Panc1 (cell line): ENCODE results near the gene HASPIN. TPM values are rescaled to one million over a fixed set of nuclear protein-coding genes. Genes with fewer than 3 reads are reported as not detected.

Experiments
- ATAC-seq: fragments of 200-7000 bp; cut with Tn5 transposase; 2 replicates; pipeline ENCODE4 v1.9.1; 2020; ENCODE audit warnings: mild to moderate bottlenecking, moderate library complexity
- BruUV-seq: library from RNA; stranded (reverse); fragments of 400-500 nt; replicated peaks from 2 replicates; lab custom pipeline; 2021; lab: Mats Ljungman, UMichigan
- CTCF ChIA-PET: fragments of 300-600 bp; sonication (Branson Sonifier 250); formaldehyde crosslinking; loops from one replicate; lab custom pipeline; 2022; ENCODE audit warnings: antibody characterized with exemption; lab: Charles Lee
- POLR2A ChIA-PET: fragments of 300-600 bp; sonication (Branson Sonifier 250); formaldehyde crosslinking; loops from one replicate; lab custom pipeline; 2022; ENCODE audit warnings: antibody characterized with exemption; lab: Charles Lee
- DNase-seq: peaks from one replicate; pipeline ENCODE4 v3.0.0-alpha.2; 2010; ENCODE audit warnings: low read depth, low spot score
- H3K27ac ChIP-seq: 2 replicates; pipeline ENCODE4 v1.5.1; 2011; ENCODE audit warnings: mild to moderate bottlenecking, low read length, inconsistent platforms
- H3K27me3 ChIP-seq: fragments of 200-500 bp; sonication (Bioruptor generic); 2 replicates; pipeline ENCODE4 v1.6.0; 2014; ENCODE audit warnings: low read length, inconsistent platforms; ENCODE audit not compliant: control insufficient read depth, insufficient read depth
- H3K36me3 ChIP-seq: fragments of 200-500 bp; sonication (Bioruptor generic); 2 replicates; pipeline ENCODE4 v1.5.1; 2014; ENCODE audit warnings: inconsistent platforms, mild to moderate bottlenecking, low read length, moderate library complexity; ENCODE audit not compliant: control insufficient read depth, insufficient read depth
- H3K4me1 ChIP-seq: 2 replicates; pipeline ENCODE4 v1.5.1; 2011; ENCODE audit warnings: inconsistent platforms, mild to moderate bottlenecking, low read length, moderate library complexity; ENCODE audit not compliant: control insufficient read depth, insufficient read depth
- H3K4me3 ChIP-seq, 2 experiments: 2 replicates each; pipeline ENCODE4 v1.5.1; 2011 to 2012; ENCODE audit warnings: low read depth in 2 of 2, low read length in 2 of 2, mild to moderate bottlenecking in 2 of 2, inconsistent platforms in 1 of 2, moderate library complexity in 1 of 2
- H3K9me3 ChIP-seq: fragments of 200-500 bp; sonication (Bioruptor generic); 2 replicates; pipeline ENCODE4 v1.5.1; 2014; ENCODE audit warnings: low read depth, mild to moderate bottlenecking, inconsistent platforms, low read length, moderate library complexity; ENCODE audit not compliant: control insufficient read depth, insufficient read depth
- POLR2AphosphoS5 ChIP-seq: IDR thresholded peaks from 2 replicates; pipeline ENCODE4 v1.6.1; 2012; ENCODE audit warnings: mild to moderate bottlenecking, low read depth, low read length, moderate library complexity
- SIN3A ChIP-seq: IDR thresholded peaks from 2 replicates; pipeline ENCODE4 v1.6.1; 2012; ENCODE audit warnings: low read depth, mild to moderate bottlenecking, low read length, moderate library complexity, borderline replicate concordance; ENCODE audit not compliant: insufficient read depth
- TCF7L2 ChIP-seq: IDR thresholded peaks from 2 replicates; pipeline ENCODE4 v1.6.1; 2011; ENCODE audit warnings: mild to moderate bottlenecking, low read depth, low read length, inconsistent platforms
- in situ Hi-C: cut with HindIII; loops from 2 replicates; pipeline ENCODE4 v1.10.0; 2016; ENCODE audit warnings: low sequenced_read_pairs, low pct_unique_long_range_greater_than_20kb
- intact Hi-C: fragments of 100-400 bp; cut with micrococcal nuclease; formaldehyde crosslinking; loops from one replicate; pipeline ENCODE4 v1.10.0; 2022; ENCODE audit not compliant: unreplicated experiment
- total RNA-seq: library from RNA; stranded (reverse); gene quantifications from one replicate; pipeline ENCODE4 v1.2.1, GENCODE V29; 2021; ENCODE audit not compliant: unreplicated experiment
- TF ChIP-seq, protein P1 (sequence below): fragments of 450-650 bp; IDR thresholded peaks from 2 replicates; pipeline ENCODE4 v1.5.1; 2017; ENCODE audit warnings: mild to moderate bottlenecking
- TF ChIP-seq, protein P2 (sequence below), 2 experiments: IDR thresholded peaks; 2 replicates each; pipeline ENCODE4 v1.6.1; 2011 to 2012; ENCODE audit warnings: low read depth in 2 of 2, control low read depth in 1 of 2, low read length in 1 of 2, mild to moderate bottlenecking in 1 of 2, moderate library complexity in 1 of 2; ENCODE audit not compliant: insufficient read depth in 1 of 2

Gene HASPIN
- total RNA-seq, 1 experiment from 2014 or later, result 10.6 TPM

DNA sequence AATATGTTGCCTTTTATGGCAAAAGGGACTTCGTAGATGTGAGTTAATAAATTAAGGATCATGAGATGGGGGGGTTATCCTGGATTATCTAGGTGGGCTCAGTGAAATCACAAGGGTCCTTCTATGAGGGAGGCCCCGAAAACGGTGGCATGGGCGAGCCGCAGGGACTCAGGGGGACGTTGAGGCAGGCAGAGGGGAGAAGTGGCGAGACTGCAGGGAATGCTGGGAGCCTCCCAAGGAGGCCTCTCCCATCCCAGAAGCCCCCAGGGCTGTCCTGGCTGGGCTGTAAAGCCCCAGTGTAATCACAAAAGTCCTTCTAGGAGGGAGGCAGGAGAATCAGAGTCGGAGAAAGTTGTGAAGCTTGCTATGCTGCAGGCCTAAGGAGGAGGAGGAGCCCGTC, 42.3 kb downstream of the HASPIN start:
- intact Hi-C loops, result no loop called here
- no peak for DNase-seq
- ChIA-PET POLR2A (no interaction called here), CTCF (interaction anchor here (0.6 kb wide), 1 partner anchor 83 kb away, joined by 4 read pairs; no protein-coding TSS in a partner anchor)
- no TSS peak for BruUV-seq
- Histone ChIP-seq H3K4me1 (no peaks in the 10 kb centered on the region), H3K27me3 (no peaks in the 10 kb centered on the region), H3K36me3 (no peaks in the 10 kb centered on the region), H3K27ac (no peak overlapping the region), H3K9me3 (no peaks in the 10 kb centered on the region), H3K4me3 (no peak overlapping the region)
- no peak for ATAC-seq
- in situ Hi-C loops, result no loop called here
- TF ChIP-seq, protein P1, sequence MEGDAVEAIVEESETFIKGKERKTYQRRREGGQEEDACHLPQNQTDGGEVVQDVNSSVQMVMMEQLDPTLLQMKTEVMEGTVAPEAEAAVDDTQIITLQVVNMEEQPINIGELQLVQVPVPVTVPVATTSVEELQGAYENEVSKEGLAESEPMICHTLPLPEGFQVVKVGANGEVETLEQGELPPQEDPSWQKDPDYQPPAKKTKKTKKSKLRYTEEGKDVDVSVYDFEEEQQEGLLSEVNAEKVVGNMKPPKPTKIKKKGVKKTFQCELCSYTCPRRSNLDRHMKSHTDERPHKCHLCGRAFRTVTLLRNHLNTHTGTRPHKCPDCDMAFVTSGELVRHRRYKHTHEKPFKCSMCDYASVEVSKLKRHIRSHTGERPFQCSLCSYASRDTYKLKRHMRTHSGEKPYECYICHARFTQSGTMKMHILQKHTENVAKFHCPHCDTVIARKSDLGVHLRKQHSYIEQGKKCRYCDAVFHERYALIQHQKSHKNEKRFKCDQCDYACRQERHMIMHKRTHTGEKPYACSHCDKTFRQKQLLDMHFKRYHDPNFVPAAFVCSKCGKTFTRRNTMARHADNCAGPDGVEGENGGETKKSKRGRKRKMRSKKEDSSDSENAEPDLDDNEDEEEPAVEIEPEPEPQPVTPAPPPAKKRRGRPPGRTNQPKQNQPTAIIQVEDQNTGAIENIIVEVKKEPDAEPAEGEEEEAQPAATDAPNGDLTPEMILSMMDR, result no peak
- no peak for TF ChIP-seq POLR2AphosphoS5
- TF ChIP-seq, protein P2, sequence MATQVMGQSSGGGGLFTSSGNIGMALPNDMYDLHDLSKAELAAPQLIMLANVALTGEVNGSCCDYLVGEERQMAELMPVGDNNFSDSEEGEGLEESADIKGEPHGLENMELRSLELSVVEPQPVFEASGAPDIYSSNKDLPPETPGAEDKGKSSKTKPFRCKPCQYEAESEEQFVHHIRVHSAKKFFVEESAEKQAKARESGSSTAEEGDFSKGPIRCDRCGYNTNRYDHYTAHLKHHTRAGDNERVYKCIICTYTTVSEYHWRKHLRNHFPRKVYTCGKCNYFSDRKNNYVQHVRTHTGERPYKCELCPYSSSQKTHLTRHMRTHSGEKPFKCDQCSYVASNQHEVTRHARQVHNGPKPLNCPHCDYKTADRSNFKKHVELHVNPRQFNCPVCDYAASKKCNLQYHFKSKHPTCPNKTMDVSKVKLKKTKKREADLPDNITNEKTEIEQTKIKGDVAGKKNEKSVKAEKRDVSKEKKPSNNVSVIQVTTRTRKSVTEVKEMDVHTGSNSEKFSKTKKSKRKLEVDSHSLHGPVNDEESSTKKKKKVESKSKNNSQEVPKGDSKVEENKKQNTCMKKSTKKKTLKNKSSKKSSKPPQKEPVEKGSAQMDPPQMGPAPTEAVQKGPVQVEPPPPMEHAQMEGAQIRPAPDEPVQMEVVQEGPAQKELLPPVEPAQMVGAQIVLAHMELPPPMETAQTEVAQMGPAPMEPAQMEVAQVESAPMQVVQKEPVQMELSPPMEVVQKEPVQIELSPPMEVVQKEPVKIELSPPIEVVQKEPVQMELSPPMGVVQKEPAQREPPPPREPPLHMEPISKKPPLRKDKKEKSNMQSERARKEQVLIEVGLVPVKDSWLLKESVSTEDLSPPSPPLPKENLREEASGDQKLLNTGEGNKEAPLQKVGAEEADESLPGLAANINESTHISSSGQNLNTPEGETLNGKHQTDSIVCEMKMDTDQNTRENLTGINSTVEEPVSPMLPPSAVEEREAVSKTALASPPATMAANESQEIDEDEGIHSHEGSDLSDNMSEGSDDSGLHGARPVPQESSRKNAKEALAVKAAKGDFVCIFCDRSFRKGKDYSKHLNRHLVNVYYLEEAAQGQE (IDR thresholded peaks at IDR 0.05; ENCODE audit: insufficient read depth in 1 of 2, low read depth in 2 of 2, low read length in 1 of 2), result no peak
- no peak for TF ChIP-seq SIN3A
- TF ChIP-seq TCF7L2, result no peak

DNA sequence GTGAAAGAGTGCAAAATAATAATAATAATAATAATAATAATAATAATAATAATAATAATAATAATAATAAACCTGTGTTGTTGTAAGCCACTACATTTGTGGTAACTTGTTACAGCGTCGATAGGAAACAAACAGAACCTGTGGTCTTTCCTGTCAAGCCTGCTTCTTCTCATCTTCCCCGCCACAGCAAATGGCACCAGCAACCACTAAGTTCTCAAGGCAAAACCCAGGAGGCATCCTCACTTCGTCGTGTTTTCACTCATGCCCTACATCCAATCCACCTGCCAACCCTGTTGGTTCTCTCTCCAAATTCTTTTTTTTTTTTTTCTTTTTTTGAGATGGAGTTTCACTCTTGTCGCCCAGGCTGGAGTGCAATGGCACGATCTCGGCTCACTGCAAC, 43.1 kb downstream of the HASPIN start:
- H3K27me3 ChIP-seq, result no peaks in the 10 kb centered on the region
- no peak for DNase-seq
- no peaks in the 10 kb centered on the region for H3K36me3 ChIP-seq
- intact Hi-C loops (no loop called here), in situ Hi-C loops (no loop called here)
- no peaks in the 10 kb centered on the region for H3K4me1 ChIP-seq
- BruUV-seq, result no TSS peak
- no peaks in the 10 kb centered on the region for H3K9me3 ChIP-seq
- ChIA-PET CTCF (interaction anchor here (0.6 kb wide), 1 partner anchor 84 kb away, joined by 4 read pairs; no protein-coding TSS in a partner anchor), POLR2A (no interaction called here)
- no peak for ATAC-seq
- no peak overlapping the region for H3K27ac ChIP-seq
- TF ChIP-seq TCF7L2 (no peak), SIN3A (no peak), POLR2AphosphoS5 (no peak)
- TF ChIP-seq, protein P2 (IDR thresholded peaks at IDR 0.05; ENCODE audit: insufficient read depth in 1 of 2, low read depth in 2 of 2, low read length in 1 of 2), result no peak
- TF ChIP-seq, protein P1, result no peak
- no peak overlapping the region for H3K4me3 ChIP-seq
